LHCN-M2 (cell line): ENCODE measurements around the gene SLC38A10. TPM values are rescaled to one million over a fixed set of nuclear protein-coding genes. Genes with fewer than 3 reads are reported as not detected.

ENCODE experiments used
- DNase-seq: peaks from one replicate; pipeline ENCODE4 v3.0.0-alpha.2; 2012; ENCODE audit warnings: low read depth
- total RNA-seq: library from RNA; depleted of rRNA; stranded (reverse); fragments of >200 nt; gene quantifications from 2 replicates; pipeline ENCODE4 v1.2.3, GENCODE V29; 2014

The SLC38A10 gene
- total RNA-seq, 1 experiment from 2014 or later, result 81.5 TPM

DNA sequence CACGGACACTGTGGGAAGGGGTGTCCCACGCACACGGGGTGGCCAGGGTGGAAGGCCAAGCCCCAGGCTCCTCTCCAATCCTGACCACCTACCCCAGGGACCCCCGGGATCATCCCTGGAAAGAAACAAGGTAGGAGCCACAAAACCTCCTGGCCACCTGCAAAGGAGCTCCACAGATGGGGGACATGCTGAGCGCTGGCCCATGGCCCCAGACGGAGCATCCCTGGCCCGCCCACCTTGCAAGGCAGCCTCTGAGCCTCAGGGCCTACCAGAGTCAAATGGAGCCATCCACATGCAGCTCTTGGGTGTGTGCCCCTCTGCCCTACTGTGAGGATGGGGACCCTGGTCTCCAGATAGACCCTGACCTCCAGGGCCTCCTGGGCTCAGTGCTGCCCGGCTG is 16.3 kb downstream of the SLC38A10 start:
- no peak for DNase-seq

DNA sequence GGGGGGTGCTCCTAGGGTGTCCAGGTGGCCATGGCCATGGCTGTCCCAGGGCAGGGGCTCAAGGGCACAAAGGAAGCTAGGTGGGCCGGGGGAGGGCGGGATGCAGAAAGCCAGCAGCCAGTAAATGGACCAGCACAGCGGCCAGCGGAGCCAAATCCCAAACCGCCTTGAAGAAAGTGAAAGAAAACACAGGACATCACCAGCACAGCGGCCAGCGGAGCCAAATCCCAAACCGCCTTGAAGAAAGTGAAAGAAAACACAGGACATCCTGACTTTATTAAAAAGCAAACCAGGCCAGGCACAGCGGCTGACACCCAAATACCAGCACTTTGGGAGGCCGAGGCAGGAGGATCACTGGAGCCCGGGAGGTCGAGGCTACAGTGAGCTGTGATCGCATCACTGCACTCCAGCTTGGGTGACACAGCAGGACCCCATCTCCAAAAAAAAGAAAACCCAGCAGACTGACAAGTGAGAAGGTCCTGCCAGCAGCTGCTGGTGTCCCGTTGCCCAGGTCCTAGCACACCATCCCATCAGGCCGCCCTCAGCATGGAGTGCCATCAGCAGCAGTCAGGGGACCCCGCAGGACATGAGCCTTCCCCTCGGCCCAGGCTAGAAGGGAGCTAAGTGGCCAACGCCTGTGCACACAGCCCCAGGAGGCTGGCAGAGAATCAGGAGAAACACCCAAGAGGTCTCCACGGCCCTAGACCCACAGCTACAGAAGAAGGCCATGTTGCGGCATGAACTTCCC is 17.0 kb downstream of the SLC38A10 start:
- DNase-seq, result no peak

DNA sequence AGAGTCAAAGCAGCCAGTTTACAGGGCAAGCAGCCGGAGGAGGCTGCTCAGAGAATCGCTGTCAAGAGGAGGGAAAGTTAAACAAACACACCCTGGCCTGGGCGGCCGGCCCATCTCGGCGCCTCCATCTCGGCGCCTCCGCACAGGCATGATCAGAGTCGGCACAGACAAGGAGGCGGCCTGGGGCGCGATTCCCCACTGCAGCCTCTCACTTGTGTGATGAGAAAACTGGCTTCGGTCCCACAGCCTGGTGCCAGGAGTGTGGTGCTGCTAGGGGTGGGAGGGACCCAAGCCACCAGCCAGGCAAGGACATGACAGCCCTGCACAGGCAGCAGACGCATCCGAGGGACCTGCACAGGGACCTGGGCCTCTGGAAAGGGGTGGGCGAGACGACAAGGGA is 17.7 kb downstream of the SLC38A10 start:
- no peak for DNase-seq

DNA sequence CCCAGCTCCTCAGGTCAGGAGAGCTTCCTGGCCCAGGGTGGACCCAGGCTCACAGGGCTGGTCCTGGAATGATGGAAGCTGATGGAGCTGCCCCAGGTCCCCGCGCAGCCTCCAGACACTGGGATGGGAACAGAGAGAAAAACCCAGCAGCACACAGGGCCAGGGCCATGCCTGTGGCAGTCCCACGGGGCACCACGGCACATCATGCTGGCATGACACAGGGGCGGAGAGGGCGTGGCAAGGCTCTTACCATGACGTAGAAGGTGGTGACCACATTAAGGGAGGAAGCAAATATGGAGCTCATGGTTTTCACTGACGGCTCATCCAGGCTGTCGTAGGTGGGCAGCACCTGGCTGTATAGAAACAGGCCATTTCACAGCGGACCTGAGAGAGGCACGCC is 18.3 kb downstream of the SLC38A10 start:
- no peak for DNase-seq

DNA sequence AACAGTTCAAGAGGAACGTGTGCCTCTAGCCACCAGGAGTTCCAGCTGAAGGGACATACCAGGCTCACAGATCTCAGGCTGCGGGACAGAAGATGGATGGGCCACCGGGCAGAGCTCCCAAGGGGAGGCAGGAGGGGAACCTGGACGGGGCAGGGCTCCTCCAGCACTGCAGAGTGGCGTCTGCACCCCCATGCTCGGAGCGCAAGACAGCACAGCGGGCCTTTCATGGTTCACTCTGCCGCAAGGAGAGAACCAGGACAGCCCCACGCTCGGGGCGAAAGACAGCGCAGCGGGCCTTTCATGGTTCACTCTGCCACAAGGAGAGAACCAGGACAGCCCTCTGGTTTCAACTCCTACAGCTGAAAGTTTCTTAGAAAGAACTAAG is 20.6 kb downstream of the SLC38A10 start:
- no peak for DNase-seq

DNA sequence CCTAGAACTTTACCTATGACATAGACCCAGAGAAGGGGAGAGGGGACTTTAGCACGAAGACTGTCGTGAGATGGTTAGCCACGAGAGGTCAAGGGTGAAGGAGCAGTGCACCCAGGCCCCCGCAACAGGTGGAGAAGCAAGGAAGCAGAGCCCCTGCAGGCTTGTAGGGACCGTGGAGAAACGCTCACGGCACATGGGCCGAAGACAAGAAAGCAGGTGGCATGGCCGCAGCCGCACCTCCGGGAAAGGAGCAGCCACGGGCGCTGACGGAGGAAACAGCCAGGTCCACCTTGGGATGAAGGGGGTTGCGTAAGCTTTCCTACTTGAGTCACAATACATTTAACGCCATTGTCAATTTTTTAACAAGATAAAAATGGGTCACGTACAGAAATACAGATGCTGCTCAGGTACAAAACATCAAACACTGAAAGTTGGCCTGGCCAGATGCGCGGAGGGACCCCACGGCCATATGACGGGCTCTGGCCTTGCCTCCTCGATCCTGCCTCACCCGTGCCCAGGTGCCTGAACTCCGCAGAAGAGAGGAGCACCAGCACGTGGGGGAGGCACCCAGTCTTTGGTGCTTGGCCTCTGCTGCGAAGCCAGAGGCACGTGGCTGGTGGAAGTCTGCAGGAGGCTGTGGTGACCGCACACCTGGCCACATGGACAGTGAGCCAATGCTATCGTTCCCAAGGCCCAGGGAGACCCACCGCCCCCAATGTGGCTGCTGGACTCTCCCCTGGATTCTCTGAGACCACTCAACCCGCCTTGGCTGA is 21.2 kb downstream of the SLC38A10 start:
- DNase-seq, result no peak

DNA sequence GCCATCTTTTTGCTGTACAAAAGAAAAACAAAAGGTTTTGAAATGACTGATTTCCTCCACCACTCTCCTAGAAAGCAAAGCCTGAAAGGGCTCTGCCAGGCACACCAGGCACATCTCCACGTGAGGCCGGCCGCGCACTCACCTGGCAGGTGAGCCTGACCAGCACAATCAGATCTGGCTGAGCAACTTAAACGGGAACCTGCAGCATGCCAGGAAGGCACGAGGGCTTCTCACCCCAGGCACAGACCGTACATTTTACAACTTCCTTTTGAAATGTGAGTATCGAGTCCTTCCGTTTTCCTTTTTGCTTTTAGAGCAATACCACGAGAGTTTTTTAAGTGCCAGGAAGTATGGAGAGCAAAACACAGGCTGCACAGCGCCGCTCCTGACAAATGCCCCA is 22.5 kb downstream of the SLC38A10 start:
- DNase-seq, result no peak

DNA sequence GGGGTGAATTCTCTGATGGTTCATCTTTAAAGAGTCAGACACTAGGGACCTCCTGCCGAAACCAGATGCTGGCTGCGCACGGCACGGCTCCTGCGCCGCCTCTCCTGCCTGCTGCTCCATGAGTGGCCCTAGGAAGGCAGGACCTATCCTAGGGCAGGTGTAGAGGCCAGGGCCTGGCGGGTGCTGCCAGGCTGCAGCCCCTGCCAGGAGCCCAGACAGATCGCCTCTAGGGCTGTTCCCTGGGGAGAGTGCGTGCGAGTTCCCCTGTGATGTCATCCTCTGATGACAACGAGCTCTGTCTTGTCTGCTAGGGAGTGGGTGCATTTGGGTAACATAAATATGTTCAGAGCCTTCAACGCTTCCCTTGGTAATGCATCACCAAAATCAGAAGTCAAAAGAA is 23.9 kb downstream of the SLC38A10 start:
- no peak for DNase-seq

DNA sequence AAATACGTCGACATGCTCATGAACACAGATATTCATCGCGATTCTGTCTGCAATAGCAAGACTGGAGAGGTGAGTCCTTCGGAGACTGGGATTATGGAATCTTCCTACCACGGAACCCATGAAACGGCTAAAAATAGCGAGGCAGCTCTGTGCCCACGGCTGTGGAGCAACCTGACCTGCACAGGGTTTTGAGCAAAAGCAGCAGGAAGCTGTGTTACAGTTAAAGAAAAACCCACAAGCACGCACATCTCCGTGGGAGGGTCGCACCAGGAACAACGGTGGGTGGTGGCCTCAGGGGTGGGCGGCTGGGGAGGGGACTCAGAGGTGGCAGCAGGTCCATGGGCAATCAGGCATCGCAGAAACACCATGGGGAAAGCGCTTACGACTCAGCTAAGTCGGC is 24.8 kb downstream of the SLC38A10 start:
- no peak for DNase-seq

DNA sequence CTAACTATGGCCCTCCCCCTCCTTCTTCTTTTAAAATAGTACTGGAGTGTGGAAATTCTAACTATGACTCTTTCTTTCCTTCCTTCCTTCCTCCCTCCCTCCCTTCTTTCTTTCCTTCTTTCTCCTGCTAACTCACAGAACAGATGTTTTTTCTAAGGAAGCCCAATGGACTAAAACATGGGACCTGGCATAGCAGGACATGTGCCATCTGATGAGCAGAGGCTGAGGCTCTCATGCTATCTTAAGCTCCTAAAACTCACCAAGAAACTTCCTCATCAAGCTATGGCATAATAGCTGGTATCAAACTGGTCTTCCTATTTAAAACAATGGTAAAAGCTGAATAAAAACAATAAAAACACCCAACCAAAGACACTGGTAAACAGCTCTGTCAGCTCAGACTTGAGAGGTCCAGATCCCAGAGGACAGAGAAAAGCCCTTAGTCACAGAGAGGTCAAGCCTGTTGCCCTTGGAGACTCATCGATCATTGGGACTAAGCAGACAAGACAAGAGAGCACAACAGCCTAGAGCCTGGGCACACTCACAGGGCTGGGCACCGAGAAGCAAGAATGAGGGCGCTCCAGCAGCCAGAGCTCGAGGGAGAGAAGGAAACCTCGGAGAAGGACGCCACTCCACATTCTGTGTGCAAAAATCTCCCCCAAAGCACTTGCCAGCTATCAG is 27.6 kb downstream of the SLC38A10 start:
- DNase-seq, result no peak

DNA sequence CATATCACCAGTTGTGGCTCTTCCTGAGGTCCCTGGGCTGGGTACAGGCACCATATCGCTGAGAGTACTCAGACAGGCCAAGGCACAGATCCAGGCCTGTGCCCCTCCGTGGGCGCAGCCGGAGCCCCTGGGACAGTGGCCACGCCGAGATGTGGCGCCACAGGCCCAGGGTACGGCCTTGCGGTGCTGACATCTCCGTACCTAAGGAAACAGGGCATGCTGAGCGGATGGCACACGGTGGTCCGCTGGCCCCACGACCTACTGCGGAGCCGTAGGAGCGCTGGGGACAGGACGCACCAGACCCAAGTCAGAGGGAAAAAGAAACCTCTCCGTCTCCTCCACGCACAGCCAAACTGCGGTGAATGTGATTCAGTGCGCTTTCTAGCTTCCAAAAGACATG is 29.5 kb downstream of the SLC38A10 start:
- DNase-seq, result no peak

DNA sequence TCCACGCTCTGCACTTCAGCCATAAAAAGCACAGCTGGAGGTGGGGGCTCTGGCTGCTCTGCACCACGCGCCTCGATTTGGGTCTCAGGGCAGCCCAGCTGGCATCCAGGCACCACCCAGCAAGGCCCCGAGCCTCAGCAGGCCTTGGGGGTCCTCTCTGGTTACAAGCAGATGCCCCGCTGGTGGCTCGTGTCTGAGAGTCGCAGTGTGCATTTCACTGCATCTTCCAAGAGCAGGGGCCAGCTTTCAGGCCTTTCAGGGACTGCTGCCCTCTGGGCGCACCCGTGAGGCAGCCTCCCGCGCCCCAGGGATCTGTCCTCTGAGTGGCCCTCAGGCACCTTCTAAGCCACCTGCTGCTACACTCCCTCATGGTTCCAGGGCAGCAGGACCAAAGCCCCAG is 30.5 kb downstream of the SLC38A10 start:
- DNase-seq, result no peak

DNA sequence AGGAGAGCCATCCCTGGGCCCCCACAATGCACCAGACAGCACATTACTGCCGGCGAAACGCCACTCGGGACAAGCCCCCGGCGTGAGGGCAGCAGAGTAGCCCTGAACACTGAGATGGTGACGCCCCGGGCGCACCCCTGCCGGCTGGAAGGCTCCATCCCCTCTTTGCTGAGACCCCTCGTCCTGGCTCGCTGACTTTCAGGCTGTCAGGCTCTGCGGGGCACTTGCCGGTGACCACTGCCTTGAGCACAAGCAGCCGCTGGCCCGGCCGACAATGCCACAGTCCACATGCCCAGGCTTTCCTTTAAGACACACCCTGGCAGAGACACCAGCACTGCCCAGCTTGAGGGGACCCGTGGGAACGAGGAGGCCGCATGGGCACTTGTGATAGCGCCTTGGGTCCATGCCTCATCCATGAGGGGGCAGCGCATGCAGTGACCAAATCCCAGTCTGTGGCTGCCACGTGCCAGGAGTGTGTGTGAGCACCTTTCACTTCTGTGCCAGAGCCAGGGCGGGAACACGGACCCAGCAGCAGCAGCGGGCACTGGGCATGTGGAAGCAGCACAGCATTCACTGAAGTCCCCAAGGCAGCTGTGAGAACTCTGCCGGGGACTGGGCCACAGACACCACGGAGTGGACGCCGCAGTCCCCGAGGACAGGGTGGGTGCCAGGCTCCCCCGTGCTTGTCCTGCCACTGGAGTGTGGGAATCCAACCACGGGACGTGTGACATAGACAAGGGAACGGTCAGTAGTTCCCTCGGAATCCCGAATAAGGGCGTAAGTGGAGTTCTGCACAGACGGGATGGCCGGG is 31.5 kb downstream of the SLC38A10 start:
- DNase-seq, result no peak

DNA sequence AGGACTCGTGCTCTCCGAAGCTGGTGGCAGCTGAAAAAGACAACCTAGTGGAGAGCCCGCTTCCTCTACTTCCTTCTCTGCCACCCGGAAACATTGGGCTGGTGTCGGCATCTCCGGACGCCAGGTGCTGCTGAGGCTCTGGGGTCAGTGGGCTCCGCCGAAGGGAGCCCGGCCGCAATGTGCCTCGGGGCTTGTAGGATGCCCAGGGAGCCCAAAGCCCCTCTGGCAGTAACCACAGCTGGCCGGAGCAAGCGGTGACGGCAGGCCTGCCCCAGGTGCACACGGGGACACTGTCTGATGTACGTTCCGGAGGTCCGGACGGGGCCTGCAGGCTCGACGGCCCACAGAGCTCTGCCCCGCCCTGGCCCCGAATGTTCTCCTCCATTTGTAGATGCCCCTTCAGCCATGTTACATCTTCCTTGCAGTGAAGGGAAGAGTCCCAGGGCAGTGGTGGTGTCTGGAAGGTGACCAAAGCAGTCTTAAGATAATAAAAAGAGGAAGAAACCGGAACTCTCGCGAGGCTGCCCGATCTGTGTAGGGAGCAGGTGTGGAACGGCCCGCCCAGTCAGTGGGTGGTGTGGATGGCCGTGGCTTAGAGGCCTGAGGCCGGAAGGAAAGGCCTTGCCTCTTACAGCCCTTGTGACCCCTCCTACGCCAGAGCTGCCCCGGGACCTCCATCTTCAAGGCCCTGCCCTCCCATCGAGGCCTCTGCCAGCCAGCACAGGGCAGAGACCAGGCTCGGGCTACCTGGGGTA is 33.3 kb downstream of the SLC38A10 start:
- no peak for DNase-seq

DNA sequence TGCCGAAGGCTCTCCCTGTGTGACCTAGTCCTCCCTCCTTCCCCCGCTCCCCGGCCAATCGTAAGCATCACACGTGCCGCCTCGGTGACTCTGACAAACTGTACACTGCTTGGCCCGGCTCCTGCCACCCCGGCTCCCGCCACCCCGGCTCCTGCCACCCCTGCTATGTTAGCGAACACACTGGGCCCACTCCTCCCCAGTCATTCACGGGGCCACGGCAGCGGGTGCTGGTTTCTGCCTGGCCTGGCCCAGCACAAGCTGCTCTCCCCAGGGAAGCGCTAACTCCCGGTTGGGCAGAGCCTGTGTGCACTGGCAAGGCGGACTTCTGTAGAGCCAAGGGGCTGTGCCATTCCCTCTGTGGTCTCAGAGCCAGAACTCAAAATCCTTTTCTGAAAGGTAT is 34.0 kb downstream of the SLC38A10 start:
- no peak for DNase-seq

DNA sequence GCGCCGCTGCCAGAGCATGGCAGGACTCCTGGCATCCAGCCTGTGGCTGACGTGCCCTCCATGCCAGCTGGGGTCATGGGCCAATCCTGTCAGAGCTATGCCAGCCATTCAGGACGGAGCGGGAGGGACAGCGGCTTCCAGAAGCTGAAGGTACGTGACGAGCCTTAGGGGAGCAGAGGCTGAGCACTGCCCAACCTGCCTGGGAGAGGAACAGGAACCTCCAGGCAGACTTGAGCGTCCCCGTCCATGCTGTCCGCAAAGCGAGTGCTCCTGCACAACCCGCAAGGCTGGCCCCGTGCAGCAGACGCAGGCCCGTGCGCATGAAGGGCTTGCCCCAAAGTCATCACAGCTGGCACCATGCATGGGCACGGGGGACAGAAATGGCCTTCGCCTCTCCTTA is 34.5 kb downstream of the SLC38A10 start:
- DNase-seq, result no peak

DNA sequence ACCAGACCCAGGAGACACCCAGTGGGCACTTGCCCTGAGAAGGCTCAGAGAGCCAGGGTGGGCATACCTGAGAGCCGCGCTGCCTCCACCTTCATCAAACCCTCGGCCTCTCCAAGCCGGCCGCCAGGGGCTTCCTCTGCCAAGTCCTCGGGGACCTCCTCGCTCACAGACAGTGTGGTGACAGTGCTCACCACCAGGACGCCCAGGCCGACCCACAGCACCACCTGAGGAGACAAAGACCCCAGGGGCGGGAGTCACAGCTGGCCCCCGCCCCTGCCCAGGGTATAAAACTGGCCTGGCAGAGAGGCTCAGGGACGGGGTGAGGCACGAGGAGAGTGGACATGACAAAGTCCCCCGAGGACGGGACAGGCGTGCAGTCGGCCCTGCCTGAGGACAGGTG is 34.9 kb downstream of the SLC38A10 start:
- DNase-seq, result no peak

DNA sequence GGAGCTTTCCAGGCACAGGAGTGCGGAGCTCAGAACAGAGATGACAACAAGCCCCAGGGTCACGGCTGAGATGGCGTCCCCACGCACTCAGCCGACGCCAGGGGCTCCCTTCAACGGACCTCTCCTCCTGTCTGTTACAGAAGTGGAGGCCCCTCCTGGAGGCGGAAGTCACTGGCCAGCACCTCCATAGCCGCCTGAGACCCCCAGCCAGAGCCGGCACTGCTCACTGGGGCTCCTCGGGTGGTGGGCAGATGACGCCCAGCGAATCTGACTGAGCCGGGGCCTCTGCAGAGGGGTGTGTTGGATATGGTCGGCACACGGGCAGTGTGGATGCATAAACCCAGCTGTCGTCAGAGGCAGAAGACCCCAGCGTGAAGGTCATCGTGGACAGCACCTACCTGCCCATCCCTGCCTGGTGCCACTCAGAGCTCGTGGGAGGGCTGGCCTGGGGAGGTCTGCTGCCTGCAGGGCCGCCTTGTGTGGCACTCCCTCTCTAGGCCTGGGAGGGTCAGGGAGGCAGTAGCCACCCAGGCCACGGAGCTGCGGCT is 36.0 kb downstream of the SLC38A10 start:
- DNase-seq, result no peak

DNA sequence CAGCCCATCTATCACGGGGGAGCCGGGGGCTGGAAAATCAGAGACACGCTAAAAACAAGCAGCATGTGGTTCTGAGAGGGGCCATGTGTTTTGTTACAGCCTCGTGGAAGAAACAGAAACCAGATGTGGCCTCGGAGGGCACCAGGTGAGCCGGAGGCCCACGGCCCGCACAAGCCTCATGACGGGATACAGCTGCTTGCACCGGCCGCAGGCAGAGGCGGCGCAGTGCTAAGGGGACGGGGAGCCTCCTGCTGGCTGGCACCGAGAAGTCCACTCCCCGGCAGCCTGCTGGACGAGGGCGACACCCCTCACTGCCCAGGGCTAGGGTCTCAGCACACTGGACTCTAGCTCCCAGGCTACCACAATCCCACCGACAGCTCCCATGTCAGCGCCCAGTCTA is 36.8 kb downstream of the SLC38A10 start:
- DNase-seq, result no peak

DNA sequence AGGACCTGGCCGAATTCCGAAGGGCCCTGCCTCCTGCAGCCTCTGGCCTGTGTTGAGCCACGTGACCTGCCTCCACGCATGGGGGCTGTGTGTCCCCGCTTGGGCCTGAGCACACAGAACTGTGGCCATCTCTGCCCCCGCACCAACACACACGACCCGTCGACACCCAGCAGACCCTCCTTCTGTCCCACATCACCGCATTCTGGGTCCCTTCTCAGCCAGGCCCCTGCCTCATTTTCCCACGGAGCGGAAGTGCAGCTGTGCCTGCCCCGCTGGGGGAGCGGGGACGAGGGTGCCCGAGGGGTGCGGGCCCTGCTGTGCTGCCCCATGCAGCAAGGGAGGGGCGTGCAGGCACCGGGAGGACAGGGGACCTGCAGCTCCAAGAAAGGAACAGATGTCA is 37.6 kb downstream of the SLC38A10 start:
- no peak for DNase-seq

DNA sequence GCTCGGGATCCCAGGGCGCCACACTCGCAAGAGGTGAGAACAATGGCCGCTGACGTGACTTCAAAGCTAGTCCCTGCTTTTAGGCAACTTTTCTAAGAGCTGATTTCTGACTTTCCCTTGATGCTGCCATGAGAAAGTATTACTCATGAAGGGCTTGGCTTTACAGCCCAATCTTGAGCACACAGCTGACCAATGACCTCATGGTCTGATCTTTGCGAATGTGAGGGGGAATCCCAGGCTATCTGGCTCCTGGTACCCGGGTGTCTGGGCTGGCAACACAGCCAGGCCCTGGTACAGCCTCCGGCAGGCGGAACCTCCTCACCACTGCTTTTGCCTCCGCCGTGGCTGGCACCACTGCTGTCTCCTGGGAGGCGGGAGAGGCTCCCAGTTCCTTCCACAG is 38.5 kb downstream of the SLC38A10 start:
- peak; percentile 73 for DNase-seq
